HepG2 (cell line): Measurements from ENCODE around the gene FAT4. TPM values are rescaled to one million over a fixed set of nuclear protein-coding genes. Genes with fewer than 3 reads are reported as not detected.

Experiments used
- CBX1 ChIP-seq: IDR thresholded peaks from one replicate; pipeline ENCODE4 v1.6.1; 2016; ENCODE audit warnings: antibody characterized with exemption, low read depth
- ERF ChIP-seq: IDR thresholded peaks from 2 replicates; pipeline ENCODE4 v1.6.1; 2018; ENCODE audit warnings: missing biosample characterization, missing genetic modification reagents
- GATAD2A ChIP-seq: IDR thresholded peaks from 2 replicates; pipeline ENCODE4 v1.6.1; 2016
- HHEX ChIP-seq: IDR thresholded peaks from 2 replicates; pipeline ENCODE4 v1.6.1; 2016; ENCODE audit warnings: control low read depth
- HNRNPK ChIP-seq: fragments of 200-400 bp; formaldehyde crosslinking; IDR thresholded peaks from 2 replicates; pipeline ENCODE4 v1.6.1; 2018; ENCODE audit warnings: low read length, low read depth, moderate library complexity, mild to moderate bottlenecking; ENCODE audit not compliant: poor library complexity, severe bottlenecking
- KAT8 ChIP-seq: IDR thresholded peaks from 2 replicates; pipeline ENCODE4 v1.6.1; 2016; ENCODE audit warnings: missing genetic modification reagents, missing compliant biosample characterization
- KDM5B ChIP-seq: sonication (generic); formaldehyde crosslinking; IDR thresholded peaks from 2 replicates; pipeline ENCODE4 v1.4.0; 2020; ENCODE audit warnings: missing genetic modification reagents, mild to moderate bottlenecking, borderline replicate concordance
- LRRFIP1 ChIP-seq: sonication (generic); formaldehyde crosslinking; conservative IDR thresholded peaks from 2 replicates; pipeline ENCODE4 v1.4.0; 2020; ENCODE audit warnings: missing genetic modification reagents
- MZF1 ChIP-seq: sonication (generic); formaldehyde crosslinking; IDR thresholded peaks from 2 replicates; pipeline ENCODE4 v1.8.1; 2023; ENCODE audit warnings: mild to moderate bottlenecking, missing genetic modification reagents, borderline replicate concordance
- PPARG ChIP-seq: conservative IDR thresholded peaks from 2 replicates; pipeline ENCODE4 v1.6.1; 2016; ENCODE audit warnings: missing biosample characterization, missing genetic modification reagents
- SIX1 ChIP-seq: sonication (generic); formaldehyde crosslinking; IDR thresholded peaks from 2 replicates; pipeline ENCODE4 v1.4.0; 2020; ENCODE audit warnings: missing genetic modification reagents, borderline replicate concordance
- ZBTB10 ChIP-seq: sonication (generic); formaldehyde crosslinking; IDR thresholded peaks from 2 replicates; pipeline ENCODE4 v1.4.0; 2020; ENCODE audit warnings: missing genetic modification reagents, borderline replicate concordance
- ZNF556 ChIP-seq: sonication (generic); formaldehyde crosslinking; IDR thresholded peaks from 2 replicates; pipeline ENCODE4 v1.4.0; 2020; ENCODE audit warnings: mild to moderate bottlenecking, missing genetic modification reagents, borderline replicate concordance
- ZNF704 ChIP-seq: sonication (generic); formaldehyde crosslinking; IDR thresholded peaks from 2 replicates; pipeline ENCODE4 v1.8.1; 2023; ENCODE audit warnings: mild to moderate bottlenecking, inconsistent platforms, moderate library complexity, missing genetic modification reagents, borderline replicate concordance
- ZNF747 ChIP-seq: sonication (generic); formaldehyde crosslinking; IDR thresholded peaks from 2 replicates; pipeline ENCODE4 v1.8.1; 2023; ENCODE audit warnings: missing genetic modification reagents, mild to moderate bottlenecking, borderline replicate concordance
- ZSCAN9 ChIP-seq: IDR thresholded peaks from 2 replicates; pipeline ENCODE4 v1.6.1; 2016; ENCODE audit warnings: borderline replicate concordance
- polyA plus RNA-seq, 8 experiments: library from polyadenylated mRNA; depleted of rRNA in 3 of 8; stranded (reverse) in 7 of 8; unstranded in 1 of 8; fragments of >200 nt; fragmentation: Illumina TruSeq in 4 of 8; extraction: Trizol in 4 of 8; gene quantifications; 2 replicates each; pipeline versions ENCODE4 v1.2.1 to v1.2.3, GENCODE V29; 2011 to 2016; ENCODE audit warnings: low read depth in 4 of 8, missing spikeins in 1 of 8, mixed read lengths in 1 of 8; ENCODE audit not compliant: insufficient read depth in 1 of 8
- total RNA-seq, 5 experiments: library from RNA; depleted of rRNA; stranded (reverse); fragments of >200 nt; fragmentation: Illumina TruSeq; extraction: Trizol; gene quantifications; 2 replicates each; pipeline ENCODE4 v1.2.3, GENCODE V29; 2016; ENCODE audit warnings: low read depth in 1 of 5
- TF ChIP-seq, protein P1 (sequence below): IDR thresholded peaks from 2 replicates; pipeline ENCODE4 v1.6.1; 2012; ENCODE audit warnings: low read depth, low read length, improper control_type of control experiment
- TF ChIP-seq, protein P2 (sequence below): sonication (generic); formaldehyde crosslinking; IDR thresholded peaks from 2 replicates; pipeline ENCODE4 v1.4.0; 2020; ENCODE audit warnings: missing genetic modification reagents, borderline replicate concordance
- TF ChIP-seq, protein P3 (sequence below): sonication (generic); formaldehyde crosslinking; IDR thresholded peaks from 2 replicates; pipeline ENCODE4 v1.5.1; 2020; ENCODE audit warnings: missing genetic modification reagents, mild to moderate bottlenecking, borderline replicate concordance

Gene FAT4
- total and polyA plus RNA-seq, 2 of the 13 experiments (the other 11 are each of a cell fraction or from before 2014, with no cell fraction given) = 0.27 to 1.2 TPM

DNA sequence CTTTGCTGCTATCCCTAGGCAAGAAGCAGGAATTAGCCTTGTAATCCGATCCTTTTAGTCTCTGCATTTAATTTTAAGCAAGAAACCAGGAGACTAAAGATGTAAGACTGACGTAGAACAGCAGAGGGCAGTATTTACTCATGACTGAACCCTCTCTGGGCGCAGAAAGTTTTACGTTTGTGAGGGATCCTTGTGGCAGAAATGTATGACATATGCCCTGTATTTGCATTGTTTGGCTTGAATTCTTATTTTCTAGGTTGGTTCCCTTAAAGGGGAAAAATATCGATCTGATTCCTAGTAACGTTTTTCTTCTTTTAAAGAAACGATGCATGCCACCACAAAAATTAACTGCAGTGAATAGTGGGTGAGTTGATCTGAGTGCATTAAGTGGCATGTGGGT is 1.3 kb upstream of the FAT4 start (continued):
- TF ChIP-seq ZNF704 (CRISPR knock-in tag) (no peak), KAT8 (peak; percentile 23; the same call in 1 of the 2 replicates), GATAD2A (CRISPR knock-in tag) (0 out of 2 replicates have a peak, but pooled peaks have one; percentile 10), KDM5B (no peak), ZSCAN9 (CRISPR knock-in tag) (no peak), SIX1 (CRISPR knock-in tag) (peak; percentile 81; the same call in 1 of the 2 replicates), MZF1 (no peak), ZNF556 (CRISPR knock-in tag) (no peak), LRRFIP1 (CRISPR knock-in tag) (no peak), ERF (CRISPR knock-in tag) (0 out of 2 replicates have a peak, but pooled peaks have one; percentile 32), ZNF747 (no peak), HNRNPK (no peak), PPARG (CRISPR knock-in tag) (0 out of 2 replicates have a peak, but pooled peaks have one; percentile 29), ZBTB10 (CRISPR knock-in tag) (no peak), HHEX (CRISPR knock-in tag) (no peak), CBX1 (no peak)
- TF ChIP-seq, protein P1, sequence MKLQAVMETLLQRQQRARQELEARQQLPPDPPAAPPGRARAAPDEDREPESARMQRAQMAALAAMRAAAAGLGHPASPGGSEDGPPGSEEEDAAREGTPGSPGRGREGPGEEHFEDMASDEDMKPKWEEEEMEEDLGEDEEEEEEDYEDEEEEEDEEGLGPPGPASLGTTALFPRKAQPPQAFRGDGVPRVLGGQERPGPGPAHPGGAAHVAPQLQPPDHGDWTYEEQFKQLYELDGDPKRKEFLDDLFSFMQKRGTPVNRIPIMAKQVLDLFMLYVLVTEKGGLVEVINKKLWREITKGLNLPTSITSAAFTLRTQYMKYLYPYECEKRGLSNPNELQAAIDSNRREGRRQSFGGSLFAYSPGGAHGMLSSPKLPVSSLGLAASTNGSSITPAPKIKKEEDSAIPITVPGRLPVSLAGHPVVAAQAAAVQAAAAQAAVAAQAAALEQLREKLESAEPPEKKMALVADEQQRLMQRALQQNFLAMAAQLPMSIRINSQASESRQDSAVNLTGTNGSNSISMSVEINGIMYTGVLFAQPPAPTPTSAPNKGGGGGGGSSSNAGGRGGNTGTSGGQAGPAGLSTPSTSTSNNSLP = 0 out of 2 replicates have a peak, but pooled peaks have one; percentile 47
- TF ChIP-seq, protein P2, sequence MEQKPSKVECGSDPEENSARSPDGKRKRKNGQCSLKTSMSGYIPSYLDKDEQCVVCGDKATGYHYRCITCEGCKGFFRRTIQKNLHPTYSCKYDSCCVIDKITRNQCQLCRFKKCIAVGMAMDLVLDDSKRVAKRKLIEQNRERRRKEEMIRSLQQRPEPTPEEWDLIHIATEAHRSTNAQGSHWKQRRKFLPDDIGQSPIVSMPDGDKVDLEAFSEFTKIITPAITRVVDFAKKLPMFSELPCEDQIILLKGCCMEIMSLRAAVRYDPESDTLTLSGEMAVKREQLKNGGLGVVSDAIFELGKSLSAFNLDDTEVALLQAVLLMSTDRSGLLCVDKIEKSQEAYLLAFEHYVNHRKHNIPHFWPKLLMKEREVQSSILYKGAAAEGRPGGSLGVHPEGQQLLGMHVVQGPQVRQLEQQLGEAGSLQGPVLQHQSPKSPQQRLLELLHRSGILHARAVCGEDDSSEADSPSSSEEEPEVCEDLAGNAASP (CRISPR knock-in tag) = no peak
- TF ChIP-seq, protein P3, sequence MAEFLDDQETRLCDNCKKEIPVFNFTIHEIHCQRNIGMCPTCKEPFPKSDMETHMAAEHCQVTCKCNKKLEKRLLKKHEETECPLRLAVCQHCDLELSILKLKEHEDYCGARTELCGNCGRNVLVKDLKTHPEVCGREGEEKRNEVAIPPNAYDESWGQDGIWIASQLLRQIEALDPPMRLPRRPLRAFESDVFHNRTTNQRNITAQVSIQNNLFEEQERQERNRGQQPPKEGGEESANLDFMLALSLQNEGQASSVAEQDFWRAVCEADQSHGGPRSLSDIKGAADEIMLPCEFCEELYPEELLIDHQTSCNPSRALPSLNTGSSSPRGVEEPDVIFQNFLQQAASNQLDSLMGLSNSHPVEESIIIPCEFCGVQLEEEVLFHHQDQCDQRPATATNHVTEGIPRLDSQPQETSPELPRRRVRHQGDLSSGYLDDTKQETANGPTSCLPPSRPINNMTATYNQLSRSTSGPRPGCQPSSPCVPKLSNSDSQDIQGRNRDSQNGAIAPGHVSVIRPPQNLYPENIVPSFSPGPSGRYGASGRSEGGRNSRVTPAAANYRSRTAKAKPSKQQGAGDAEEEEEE = no peak; the same call in 1 of the 2 replicates
